Measurements from ENCODE around the gene PHYHIPL. TPM values are rescaled to one million over a fixed set of nuclear protein-coding genes. Genes with fewer than 3 reads are reported as not detected.

Gene PHYHIPL
- total RNA-seq, 2 experiments from 2014 or later, result not detected

- no peak overlapping the region for H3K27ac Mint-ChIP-seq
- H3K36me3 Mint-ChIP-seq, result no peaks in the 10 kb centered on the region
- ATAC-seq (no peak), DNase-seq (no peak)
- no peak overlapping the region for H3K4me3 Mint-ChIP-seq
- H3K27me3 Mint-ChIP-seq, result no peaks in the 10 kb centered on the region
- H3K9me3 Mint-ChIP-seq (ENCODE audit: low read depth), result no peaks in the 10 kb centered on the region
- CTCF ChIA-PET, result no interaction called here
- H3K4me1 Mint-ChIP-seq, result no peaks in the 10 kb centered on the region
Observed at GRCh38 chr10:59279476-59279875, 103.0 kb downstream of the PHYHIPL start.

- H3K27ac Mint-ChIP-seq, result no peak overlapping the region
- H3K4me1 Mint-ChIP-seq, result no peaks in the 10 kb centered on the region
- no peak for ATAC-seq
Observed at GRCh38 chr10:59279991-59280505, 103.6 kb downstream of the PHYHIPL start.

GRCh38 chr10:59281861-59282260, 105.4 kb downstream of the PHYHIPL start:
- no peaks in the 10 kb centered on the region for H3K4me1 Mint-ChIP-seq
- no peaks in the 10 kb centered on the region for H3K9me3 Mint-ChIP-seq (ENCODE audit: low read depth)
- H3K27ac Mint-ChIP-seq, result no peak overlapping the region
- no peak overlapping the region for H3K4me3 Mint-ChIP-seq
- H3K27me3 Mint-ChIP-seq, result no peaks in the 10 kb centered on the region
- H3K36me3 Mint-ChIP-seq, result no peaks in the 10 kb centered on the region
- CTCF ChIA-PET, result no interaction called here
- DNase-seq (no peak), ATAC-seq (no peak)

More at GRCh38 chr10:59279991-59280505, 103.6 kb downstream of the PHYHIPL start:
- CTCF ChIA-PET, result no interaction called here
- H3K27me3 Mint-ChIP-seq, result no peaks in the 10 kb centered on the region
- no peak overlapping the region for H3K4me3 Mint-ChIP-seq
- H3K36me3 Mint-ChIP-seq, result no peaks in the 10 kb centered on the region
- DNase-seq, result no peak
- no peaks in the 10 kb centered on the region for H3K9me3 Mint-ChIP-seq (ENCODE audit: low read depth)

GRCh38 chr10:59283456-59284091, 107.1 kb downstream of the PHYHIPL start:
- DNase-seq (no peak), ATAC-seq (no peak)
- Mint-ChIP-seq H3K27ac (no peak overlapping the region), H3K36me3 (no peaks in the 10 kb centered on the region), H3K27me3 (no peaks in the 10 kb centered on the region), H3K4me1 (no peaks in the 10 kb centered on the region), H3K4me3 (no peak overlapping the region), H3K9me3 (ENCODE audit: low read depth) (peaks cover 2% of the 10 kb centered on the region)
- CTCF ChIA-PET, result no interaction called here

DNA sequence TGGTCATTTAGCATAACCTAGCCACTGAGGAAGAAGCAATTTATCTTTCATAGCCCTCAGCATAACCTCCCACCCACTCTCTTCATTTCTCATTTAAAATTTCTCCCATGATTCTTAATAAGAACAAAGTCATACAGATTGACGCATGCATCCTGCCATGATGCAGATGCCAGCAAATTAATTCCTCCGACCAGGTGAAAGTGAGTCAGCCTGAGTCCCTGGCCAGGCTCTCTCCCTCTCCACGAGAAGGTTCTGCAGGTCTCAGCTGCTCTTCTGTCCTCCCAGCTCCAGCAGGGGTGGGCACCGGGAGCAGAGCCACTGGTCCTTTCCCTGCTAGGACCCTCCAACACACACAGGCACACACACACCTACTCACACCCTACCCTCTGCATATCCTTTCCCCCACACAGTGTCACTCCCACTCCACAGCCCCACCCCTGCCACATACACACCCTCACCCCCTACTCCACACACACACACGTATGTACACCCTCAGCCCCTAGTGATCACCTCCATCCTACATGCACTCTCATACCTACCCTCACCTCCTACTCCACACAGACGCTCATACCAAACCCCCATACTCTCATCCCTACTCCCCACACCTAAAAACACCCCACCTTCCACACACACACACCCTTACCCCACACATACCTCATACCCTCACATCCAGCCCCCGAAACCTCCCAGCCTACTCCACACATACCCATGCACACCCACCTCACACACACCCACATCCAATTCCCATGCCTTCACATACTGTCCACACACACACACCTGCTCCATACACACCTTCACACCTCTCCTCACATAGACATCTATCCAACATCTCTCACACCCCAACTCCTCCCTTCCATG, 107.9 kb downstream of the PHYHIPL start:
- Mint-ChIP-seq H3K27ac (no peak overlapping the region), H3K4me1 (no peaks in the 10 kb centered on the region), H3K36me3 (no peaks in the 10 kb centered on the region), H3K9me3 (ENCODE audit: low read depth) (peaks cover 2% of the 10 kb centered on the region), H3K4me3 (no peak overlapping the region), H3K27me3 (no peaks in the 10 kb centered on the region)
- CTCF ChIA-PET, result no interaction called here
- DNase-seq (no peak), ATAC-seq (no peak)

- no peak for DNase-seq
- no peak for ATAC-seq
- CTCF ChIA-PET, result no interaction called here
- Mint-ChIP-seq H3K27ac (no peak overlapping the region), H3K36me3 (no peaks in the 10 kb centered on the region), H3K27me3 (no peaks in the 10 kb centered on the region), H3K9me3 (ENCODE audit: low read depth) (peaks cover 2% of the 10 kb centered on the region), H3K4me1 (no peaks in the 10 kb centered on the region), H3K4me3 (no peak overlapping the region)
Observed at GRCh38 chr10:59285073-59285472, 108.6 kb downstream of the PHYHIPL start.

DNA sequence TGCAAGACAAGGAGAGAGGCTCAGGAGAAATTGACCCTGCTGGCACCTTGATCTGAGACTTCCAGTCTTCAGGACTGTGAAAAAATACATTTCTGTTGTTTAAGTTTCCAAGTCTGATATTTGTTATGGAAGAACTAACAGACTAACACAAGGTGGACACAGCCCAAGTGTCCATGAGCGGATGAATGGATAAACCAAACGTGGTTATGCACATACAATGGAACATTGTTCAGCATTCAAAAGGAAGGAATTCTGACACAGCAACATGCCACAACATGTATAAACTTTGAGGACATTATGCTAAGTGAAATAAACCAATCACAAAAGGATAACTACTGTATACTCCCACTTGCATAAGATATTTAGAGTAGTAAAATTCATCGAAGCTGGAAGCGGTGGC, 109.4 kb downstream of the PHYHIPL start:
- DNase-seq (no peak), ATAC-seq (no peak)
- Mint-ChIP-seq H3K4me3 (no peak overlapping the region), H3K27ac (no peak overlapping the region), H3K27me3 (no peaks in the 10 kb centered on the region), H3K9me3 (ENCODE audit: low read depth) (peaks cover 2% of the 10 kb centered on the region), H3K36me3 (no peaks in the 10 kb centered on the region), H3K4me1 (no peaks in the 10 kb centered on the region)
- CTCF ChIA-PET, result no interaction called here

- no peak overlapping the region for H3K4me3 Mint-ChIP-seq
- no peaks in the 10 kb centered on the region for H3K27me3 Mint-ChIP-seq
- ATAC-seq (no peak), DNase-seq (no peak)
- no peaks in the 10 kb centered on the region for H3K36me3 Mint-ChIP-seq
- CTCF ChIA-PET, result no interaction called here
- no peak overlapping the region for H3K27ac Mint-ChIP-seq
- peaks cover 2% of the 10 kb centered on the region for H3K9me3 Mint-ChIP-seq (ENCODE audit: low read depth)
- H3K4me1 Mint-ChIP-seq, result no peaks in the 10 kb centered on the region
Observed at GRCh38 chr10:59287587-59288255, 111.3 kb downstream of the PHYHIPL start.

DNA sequence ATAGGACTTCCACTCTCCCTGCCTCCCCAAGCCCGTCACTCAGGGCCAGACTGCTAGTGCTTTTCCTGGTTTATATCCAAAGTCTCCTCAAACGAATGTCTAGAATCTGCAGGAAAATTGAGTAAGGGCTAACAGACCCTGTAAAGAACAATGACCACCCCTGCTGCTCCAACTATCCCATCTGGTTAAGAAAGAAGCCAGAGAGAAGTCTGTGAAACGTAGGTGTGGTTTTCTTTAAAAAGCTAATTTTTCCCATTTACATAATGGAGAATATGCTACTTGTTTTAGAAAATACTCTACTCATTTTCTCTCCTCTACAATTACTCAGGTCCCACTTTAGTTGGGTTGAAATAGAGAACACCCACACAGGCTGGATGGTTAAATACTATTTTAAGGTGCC, 113.4 kb downstream of the PHYHIPL start:
- H3K4me1 Mint-ChIP-seq, result no peaks in the 10 kb centered on the region
- ATAC-seq (no peak), DNase-seq (no peak)
- no peaks in the 10 kb centered on the region for H3K36me3 Mint-ChIP-seq
- H3K27me3 Mint-ChIP-seq, result no peaks in the 10 kb centered on the region
- no peak overlapping the region for H3K4me3 Mint-ChIP-seq
- H3K9me3 Mint-ChIP-seq (ENCODE audit: low read depth), result peaks cover 2% of the 10 kb centered on the region
- CTCF ChIA-PET, result no interaction called here
- no peak overlapping the region for H3K27ac Mint-ChIP-seq

DNA sequence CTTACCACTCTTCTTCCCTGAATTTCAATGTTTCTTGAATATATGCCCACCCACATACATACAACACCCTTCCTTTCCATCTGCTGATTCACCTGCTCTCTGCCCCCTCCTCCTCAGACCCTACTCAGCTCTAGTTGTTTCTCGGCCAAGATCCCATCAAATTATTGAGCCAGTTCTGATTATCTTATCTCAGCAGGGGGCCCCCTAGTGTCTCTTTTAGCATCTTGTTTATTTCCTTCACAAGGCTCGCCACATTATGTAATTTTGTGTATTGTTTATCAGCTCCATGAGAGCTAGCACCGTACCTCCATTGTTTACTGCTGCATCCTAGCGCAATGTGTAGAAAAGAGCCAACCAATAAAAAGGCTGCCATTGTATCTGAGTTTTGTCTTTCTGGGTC, 114.0 kb downstream of the PHYHIPL start:
- peaks cover 2% of the 10 kb centered on the region for H3K9me3 Mint-ChIP-seq (ENCODE audit: low read depth)

More for the DNA sequence above, 114.0 kb downstream of the PHYHIPL start:
- Mint-ChIP-seq H3K27me3 (no peaks in the 10 kb centered on the region), H3K27ac (no peak overlapping the region), H3K4me1 (no peaks in the 10 kb centered on the region), H3K36me3 (no peaks in the 10 kb centered on the region), H3K4me3 (no peak overlapping the region)
- ATAC-seq, result no peak
- CTCF ChIA-PET, result no interaction called here
- DNase-seq, result no peak

Other genes starting within 250 kb of the PHYHIPL start
- not detected for gene FAM13C, start 185.9 kb downstream of the PHYHIPL start, total RNA-seq

All from activated CD8-positive, alpha-beta memory T cell treated with anti-CD3 and anti-CD28 coated beads, Interleukin-2, amount 10 ng/mL, durations not matched to agents 7 days and 5 days (primary cell).